Panc1 (cell line): ENCODE results near the gene GLI1.
"Not testable (repeated sequence)": the region's sequence is repeated elsewhere in the genome, so short reads cannot be mapped to it uniquely, and the experiment has no call there.

Experiments used
- SIN3A ChIP-seq: IDR thresholded peaks from 2 replicates; pipeline ENCODE4 v1.6.1; 2012; ENCODE audit warnings: low read depth, mild to moderate bottlenecking, low read length, moderate library complexity, borderline replicate concordance; ENCODE audit not compliant: insufficient read depth
- TF ChIP-seq, protein P1 (sequence below): fragments of 450-650 bp; IDR thresholded peaks from 2 replicates; pipeline ENCODE4 v1.5.1; 2017; ENCODE audit warnings: mild to moderate bottlenecking

DNA sequence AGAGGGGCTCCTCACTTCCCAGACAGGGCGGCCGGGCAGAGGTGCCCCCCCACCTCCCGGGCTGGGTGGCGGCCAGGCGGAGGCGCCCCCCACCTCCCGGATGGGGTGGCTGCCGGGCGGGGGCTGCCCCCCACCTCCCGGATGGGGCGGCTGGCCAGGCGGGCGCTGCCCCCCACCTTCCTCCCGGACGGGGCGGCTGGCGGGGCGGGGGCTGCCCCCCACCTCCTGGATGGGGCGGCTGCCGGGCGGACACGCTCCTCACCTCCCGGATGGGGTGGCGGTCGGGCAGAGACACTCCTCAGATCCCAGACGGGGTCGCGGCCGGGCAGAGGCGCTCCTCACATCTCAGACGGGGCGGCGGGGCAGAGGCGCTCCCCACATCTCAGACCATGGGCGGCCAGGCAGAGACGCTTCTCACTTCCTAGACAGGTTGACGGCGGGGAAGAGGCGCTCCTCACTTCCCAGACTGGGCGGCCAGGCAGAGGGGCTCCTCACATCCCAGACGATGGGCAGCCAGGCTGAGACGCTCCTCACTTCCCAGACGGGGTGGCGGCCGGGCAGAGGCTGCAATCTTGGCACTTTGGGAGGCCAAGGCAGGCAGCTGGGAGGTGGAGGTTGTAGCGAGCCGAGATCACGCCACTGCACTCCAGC lies 35.6 kb downstream of the GLI1 start:
- TF ChIP-seq, protein P1, sequence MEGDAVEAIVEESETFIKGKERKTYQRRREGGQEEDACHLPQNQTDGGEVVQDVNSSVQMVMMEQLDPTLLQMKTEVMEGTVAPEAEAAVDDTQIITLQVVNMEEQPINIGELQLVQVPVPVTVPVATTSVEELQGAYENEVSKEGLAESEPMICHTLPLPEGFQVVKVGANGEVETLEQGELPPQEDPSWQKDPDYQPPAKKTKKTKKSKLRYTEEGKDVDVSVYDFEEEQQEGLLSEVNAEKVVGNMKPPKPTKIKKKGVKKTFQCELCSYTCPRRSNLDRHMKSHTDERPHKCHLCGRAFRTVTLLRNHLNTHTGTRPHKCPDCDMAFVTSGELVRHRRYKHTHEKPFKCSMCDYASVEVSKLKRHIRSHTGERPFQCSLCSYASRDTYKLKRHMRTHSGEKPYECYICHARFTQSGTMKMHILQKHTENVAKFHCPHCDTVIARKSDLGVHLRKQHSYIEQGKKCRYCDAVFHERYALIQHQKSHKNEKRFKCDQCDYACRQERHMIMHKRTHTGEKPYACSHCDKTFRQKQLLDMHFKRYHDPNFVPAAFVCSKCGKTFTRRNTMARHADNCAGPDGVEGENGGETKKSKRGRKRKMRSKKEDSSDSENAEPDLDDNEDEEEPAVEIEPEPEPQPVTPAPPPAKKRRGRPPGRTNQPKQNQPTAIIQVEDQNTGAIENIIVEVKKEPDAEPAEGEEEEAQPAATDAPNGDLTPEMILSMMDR = not testable (repeated sequence)
- not testable (repeated sequence) for TF ChIP-seq SIN3A
